Activated CD8-positive, alpha-beta memory T cell treated with anti-CD3 and anti-CD28 coated beads, Interleukin-2, amount 50 U/mL, for 1 hour (primary cell): ENCODE results near the gene SPATA46.
"Not testable (repeated sequence)": the region's sequence is repeated elsewhere in the genome, so short reads cannot be mapped to it uniquely, and the experiment has no call there.

ENCODE experiments used
- DNase-seq: peaks from one replicate; pipeline ENCODE4 v3.0.0-alpha.2; 2020; ENCODE audit errors: extremely low read depth

SPATA46 gene

DNA sequence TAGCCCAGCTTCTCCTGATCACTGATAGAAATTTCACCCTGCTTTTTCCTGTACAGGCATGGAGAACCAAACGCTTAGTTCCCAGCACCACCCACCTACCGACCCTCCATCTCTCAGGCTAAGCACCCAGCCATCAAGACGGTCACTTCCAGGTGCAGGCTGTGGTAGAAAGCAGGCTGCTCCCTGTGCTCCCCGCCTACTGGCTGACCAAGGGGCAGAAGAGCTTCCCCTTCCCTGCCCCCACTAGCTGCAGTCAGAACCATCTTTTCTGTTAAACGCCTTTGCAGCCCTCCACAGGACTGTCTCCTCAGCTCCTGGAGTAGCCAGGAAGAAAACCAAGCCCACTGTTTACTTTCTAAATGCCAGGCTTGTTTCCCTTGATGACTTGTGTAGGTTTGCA, 23.0 kb downstream of the SPATA46 start:
- no peak for DNase-seq

DNA sequence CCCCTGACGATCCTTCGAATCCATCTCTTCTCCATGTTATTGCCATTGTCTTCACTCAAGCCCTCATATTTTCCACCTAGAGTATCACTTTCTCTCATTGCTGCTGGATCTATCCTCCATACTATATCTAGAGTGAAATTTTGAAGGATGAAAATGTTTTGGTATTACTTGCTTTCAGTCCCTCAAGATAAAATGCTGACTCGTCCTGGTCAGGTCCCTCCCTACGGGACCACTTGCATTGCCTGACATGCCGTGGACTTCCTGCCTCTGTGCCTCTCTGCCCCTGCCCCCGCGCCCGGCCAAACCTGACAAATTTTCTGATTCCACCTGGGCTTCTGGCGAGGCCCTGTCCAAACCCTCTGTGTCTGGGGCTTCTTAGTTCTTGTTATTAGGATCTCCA, 23.6 kb downstream of the SPATA46 start:
- no peak for DNase-seq

DNA sequence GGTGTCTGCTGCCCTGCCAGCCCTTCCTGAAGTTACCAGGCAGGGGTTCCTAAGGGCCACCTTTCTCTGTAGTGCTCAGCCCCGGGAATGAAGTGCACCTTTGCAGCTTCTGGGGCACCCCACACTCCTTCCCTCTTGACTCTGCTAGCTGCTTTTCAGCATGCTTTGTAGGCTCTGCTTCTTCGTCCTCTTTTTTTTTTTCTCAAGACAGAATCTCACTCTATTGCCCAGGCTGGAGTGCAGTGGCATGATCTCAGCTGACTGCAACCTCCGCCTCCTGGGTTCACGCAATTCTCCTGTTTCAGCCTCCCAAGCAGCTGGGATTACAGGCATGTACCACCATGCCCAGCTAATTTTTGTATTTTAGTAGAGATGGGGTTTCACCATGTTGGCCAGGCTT, 24.8 kb downstream of the SPATA46 start:
- not testable (repeated sequence) for DNase-seq

GRCh38 chr1:162351246-162351842, 25.3 kb downstream of the SPATA46 start:
- DNase-seq, result no peak

DNA sequence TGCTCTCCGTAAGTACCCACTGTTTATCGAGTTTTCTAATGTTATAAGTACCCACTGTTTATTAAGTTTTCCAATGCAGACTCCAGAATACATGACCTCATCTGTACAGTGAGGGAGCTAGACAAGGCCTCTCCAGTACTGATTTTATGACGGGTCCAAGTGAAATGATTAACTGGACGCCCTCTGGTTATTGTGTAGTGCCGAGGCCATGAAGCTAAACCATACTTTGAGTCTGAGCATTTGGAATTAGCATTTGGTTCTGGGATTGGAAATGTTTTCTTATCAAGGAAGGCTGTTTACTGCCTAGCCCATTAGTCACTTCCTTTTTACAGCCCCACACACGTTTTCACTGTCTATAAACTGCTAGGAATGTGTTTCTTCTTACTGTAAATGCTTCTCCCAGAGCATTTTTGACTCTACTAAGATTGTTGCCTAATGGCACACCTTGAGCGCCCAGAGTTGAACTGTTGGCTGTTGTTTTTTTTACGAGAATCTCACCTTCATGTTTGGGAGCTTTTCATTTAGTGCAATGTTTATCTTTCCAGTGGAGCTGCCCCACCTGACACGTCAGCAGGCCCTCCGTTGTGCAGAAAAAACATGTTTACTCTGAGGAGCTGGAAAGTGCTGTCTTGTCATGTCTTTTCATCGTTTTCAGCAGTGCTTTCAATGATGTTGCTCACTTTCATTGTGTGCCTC, 26.9 kb downstream of the SPATA46 start:
- DNase-seq, result no peak

DNA sequence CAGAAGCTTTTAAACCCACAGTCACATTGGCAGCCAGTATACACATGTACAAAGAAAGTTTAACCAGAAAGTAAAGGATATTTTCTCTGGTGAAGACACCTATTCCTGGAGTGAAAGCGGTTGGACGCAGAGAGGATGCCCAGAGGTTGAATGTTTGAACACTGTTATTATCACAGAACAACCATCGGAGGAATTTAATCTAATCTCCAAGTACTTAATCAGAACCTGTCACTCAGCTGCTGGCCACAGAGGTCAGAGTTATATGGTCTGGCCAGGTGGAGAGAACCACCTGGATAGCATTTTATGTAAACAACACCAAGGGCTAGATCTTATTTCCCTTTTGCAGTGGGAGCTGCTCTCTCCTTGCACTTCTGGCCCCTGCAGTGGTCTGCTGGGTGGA, 29.4 kb downstream of the SPATA46 start:
- DNase-seq, result no peak

DNA sequence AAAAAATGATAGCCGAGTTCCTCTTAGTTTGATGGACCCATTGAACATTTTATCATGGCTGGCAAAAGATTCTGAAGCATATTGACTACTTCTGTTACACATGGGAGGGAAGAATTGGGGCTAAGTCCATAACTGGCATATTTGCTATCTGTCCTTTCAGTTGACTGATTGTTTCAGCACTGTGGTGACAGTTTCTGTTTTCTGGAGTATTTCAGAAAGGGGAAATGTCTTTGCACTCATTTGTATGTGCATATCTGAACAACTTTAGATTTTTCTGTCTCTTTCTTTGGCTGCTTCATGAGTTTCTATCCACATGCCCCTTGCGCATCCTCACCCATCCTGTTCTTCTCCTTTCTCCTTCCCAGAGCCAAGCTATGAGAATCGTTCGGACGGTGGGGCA, 33.2 kb downstream of the SPATA46 start:
- no peak for DNase-seq

DNA sequence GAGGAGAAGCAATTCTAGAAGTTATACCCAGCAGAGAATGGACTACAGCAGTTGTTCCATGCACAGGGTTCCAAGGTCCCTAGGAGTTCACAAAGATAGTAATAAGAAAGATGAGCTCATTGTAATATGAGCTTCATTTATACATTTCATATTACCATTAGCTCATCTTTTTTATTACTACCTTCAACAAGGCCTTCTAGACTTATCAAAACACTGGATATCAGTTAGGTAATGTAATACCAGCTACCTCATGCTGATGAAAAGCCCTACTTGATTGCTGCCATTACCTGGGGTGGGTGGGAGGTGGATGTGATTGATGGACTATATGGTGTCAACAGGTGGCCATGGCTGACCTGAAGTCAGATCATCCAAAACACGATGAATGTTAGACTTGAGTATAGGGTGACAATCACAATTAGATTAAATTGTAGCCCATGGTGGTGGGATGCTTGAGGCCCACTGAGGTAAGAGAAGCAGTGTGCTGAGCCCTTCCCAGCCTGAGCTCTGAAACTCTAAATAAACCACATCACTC, 34.1 kb downstream of the SPATA46 start:
- no peak for DNase-seq

GRCh38 chr1:162336621-162337285, 39.9 kb downstream of the SPATA46 start:
- DNase-seq, result no peak

DNA sequence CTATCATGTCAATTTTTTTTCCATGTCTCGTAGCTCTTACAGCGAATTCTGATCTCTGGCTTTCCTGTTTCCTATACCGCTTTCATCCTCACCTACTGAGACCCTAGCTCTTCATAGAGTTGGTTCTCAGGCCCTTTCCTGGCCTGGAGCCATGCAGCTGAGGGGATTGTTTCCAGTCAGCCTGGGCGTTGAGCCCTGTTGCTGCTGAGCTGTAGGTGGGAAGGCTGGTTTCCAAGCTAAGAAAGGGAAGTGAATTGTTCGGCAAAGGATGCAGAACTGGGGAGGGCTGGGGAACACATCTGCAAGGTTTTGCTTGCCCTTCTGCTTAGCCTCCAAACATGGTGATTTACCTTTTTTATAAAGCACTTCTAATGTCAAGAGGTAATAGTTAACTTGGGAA, 41.5 kb downstream of the SPATA46 start:
- DNase-seq, result no peak

GRCh38 chr1:162333991-162334390, 42.7 kb downstream of the SPATA46 start:
- no peak for DNase-seq

DNA sequence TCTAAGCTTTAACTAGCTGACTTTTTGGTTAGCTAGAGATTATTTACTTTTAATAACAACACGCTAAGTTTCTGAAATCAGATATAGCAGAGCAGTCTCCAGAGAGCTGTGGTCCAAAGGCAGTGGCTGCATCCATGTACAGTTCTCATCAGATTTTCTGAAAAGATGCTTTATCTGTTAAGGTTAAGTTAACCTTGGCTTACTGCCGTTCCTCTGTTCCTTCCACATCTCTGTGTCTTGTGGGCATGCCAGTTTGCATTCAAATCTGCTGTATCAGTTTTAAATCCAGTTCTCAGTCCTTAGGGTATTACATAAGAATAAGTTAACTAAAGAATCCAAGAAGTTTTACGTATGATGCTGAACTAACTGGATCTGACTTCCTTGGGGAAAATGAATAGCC, 46.8 kb downstream of the SPATA46 start:
- no peak for DNase-seq

DNA sequence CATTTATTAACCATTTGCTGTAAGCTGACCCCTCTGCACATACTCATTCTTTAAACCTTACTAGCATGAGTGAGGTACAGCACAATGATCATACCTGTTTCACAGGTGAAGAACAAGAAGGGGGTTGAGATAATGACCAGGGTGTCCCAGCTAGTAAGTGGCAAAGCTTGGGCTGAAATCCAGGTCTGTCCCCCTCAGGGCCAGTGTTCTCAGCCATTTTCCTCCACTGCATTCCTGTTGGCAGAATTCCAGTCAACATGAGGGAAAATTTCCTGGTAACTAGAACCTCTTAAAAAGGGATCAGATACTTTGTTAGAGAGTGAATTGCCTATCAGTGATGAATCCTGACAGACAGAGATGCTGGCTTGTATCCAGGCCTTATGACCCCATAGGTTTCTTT, 48.1 kb downstream of the SPATA46 start:
- no peak for DNase-seq

GRCh38 chr1:162327788-162328165, 48.9 kb downstream of the SPATA46 start:
- no peak for DNase-seq

GRCh38 chr1:162327144-162327787, 49.4 kb downstream of the SPATA46 start:
- DNase-seq, result no peak

GRCh38 chr1:162326559-162326958, 50.1 kb downstream of the SPATA46 start:
- DNase-seq, result no peak

DNA sequence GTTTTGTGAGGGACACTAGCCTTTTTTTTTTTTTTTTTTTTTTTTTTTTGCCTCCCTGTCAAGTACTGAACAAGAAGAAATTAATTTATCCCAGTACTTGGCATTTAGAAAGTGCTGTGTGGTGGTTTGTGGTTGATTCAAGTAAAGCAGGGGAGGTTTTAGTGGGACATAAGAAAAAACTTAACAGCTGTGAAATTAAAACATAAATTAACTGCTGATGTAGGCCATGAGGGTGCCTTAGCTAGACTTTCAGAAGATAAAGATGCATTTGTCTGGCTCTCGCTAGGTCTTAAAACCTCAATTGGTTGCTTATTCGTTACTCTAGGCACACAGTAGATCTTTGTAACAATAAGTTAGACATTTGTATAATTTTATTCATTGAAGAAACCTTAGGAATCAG, 52.3 kb downstream of the SPATA46 start:
- no peak for DNase-seq
